Activated CD8-positive, alpha-beta memory T cell treated with anti-CD3 and anti-CD28 coated beads, Interleukin-2, amount 10 ng/mL, durations not matched to agents 7 days and 5 days (primary cell): ENCODE data around the gene CHID1. TPM values are rescaled to one million over a fixed set of nuclear protein-coding genes. Genes with fewer than 3 reads are reported as not detected.

Experiments used
- total RNA-seq, 2 experiments: library from RNA; stranded (reverse); gene quantifications; one replicate each; pipeline ENCODE4 v1.2.3, GENCODE V29; 2021

Gene CHID1
- total RNA-seq, 2 experiments from 2014 or later, result 46.8 to 59.4 TPM

Other genes with a start within 250 kb of the CHID1 start
- gene DEAF1, start 215.6 kb downstream of the CHID1 start, total RNA-seq, result 10 to 100 TPM; 39.0 to 40.1 TPM
- gene TMEM80, start 215.0 kb downstream of the CHID1 start, total RNA-seq, result 10 to 100 TPM; 23.5 to 26.0 TPM
- 10 to 100 TPM; 17.4 to 20.2 TPM for gene EPS8L2, start 204.6 kb downstream of the CHID1 start, total RNA-seq
- 100 to 1,000 TPM; 249 to 293 TPM for gene TALDO1, start 163.3 kb downstream of the CHID1 start, total RNA-seq
- gene GATD1, start 133.3 kb downstream of the CHID1 start, total RNA-seq, result 10 to 100 TPM; 62.4 to 79.4 TPM
- 1 to 10 TPM; 1.3 to 3.7 TPM for gene CEND1, start 120.7 kb downstream of the CHID1 start, total RNA-seq
- gene SLC25A22, start 112.5 kb downstream of the CHID1 start, total RNA-seq, result 10 to 100 TPM; 49.4 to 54.7 TPM
- 10 to 100 TPM; 42.4 to 59.8 TPM for gene PIDD1, start 105.6 kb downstream of the CHID1 start, total RNA-seq
- gene RPLP2, start 100.8 kb downstream of the CHID1 start, total RNA-seq, result 1,000 to 10,000 TPM; 1,844 to 1,872 TPM
- gene PNPLA2, start 91.9 kb downstream of the CHID1 start, total RNA-seq, result 10 to 100 TPM; 64.7 to 70.0 TPM
- 10 to 100 TPM; 11.3 to 14.1 TPM for gene CRACR2B, start 82.9 kb downstream of the CHID1 start, total RNA-seq
- 10 to 100 TPM; 23.1 to 54.9 TPM for gene CD151, start 77.9 kb downstream of the CHID1 start, total RNA-seq
- gene POLR2L, start 68.3 kb downstream of the CHID1 start, total RNA-seq, result 100 to 1,000 TPM in 1 of 2 experiments, 10 to 100 TPM in 1; 87.6 to 114 TPM
- gene TSPAN4, start 68.0 kb downstream of the CHID1 start, total RNA-seq, result 10 to 100 TPM in 1 of 2 experiments, 1 to 10 TPM in 1; 7.8 to 17.8 TPM
- 10 to 100 TPM; 36.3 to 52.2 TPM for gene AP2A2, start 15.1 kb upstream of the CHID1 start, total RNA-seq
- gene MUC6, start 125.9 kb upstream of the CHID1 start, total RNA-seq, result not detected
- gene MUC2, start 164.1 kb upstream of the CHID1 start, total RNA-seq, result not detected
- gene MUC5AC, start 247.1 kb upstream of the CHID1 start, total RNA-seq, result not detected